Neuronal stem cell (in vitro differentiated cells): ENCODE measurements around the gene PLCE1.

Experiments used
- DNase-seq: peaks from one replicate; pipeline ENCODE4 v3.0.0-alpha.2; 2013; ENCODE audit warnings: low spot score
- H2AFZ ChIP-seq: one replicate; pipeline ENCODE4 v1.6.1; 2013; ENCODE audit warnings: mild to moderate bottlenecking, low read length, inconsistent platforms
- H2AK5ac ChIP-seq: 2 replicates; pipeline ENCODE4 v1.6.1; 2013; ENCODE audit warnings: low read depth, mild to moderate bottlenecking, inconsistent platforms, low read length, moderate library complexity, mixed read lengths
- H2BK120ac ChIP-seq: 2 replicates; pipeline ENCODE4 v1.6.1; 2013; ENCODE audit warnings: low read depth, mild to moderate bottlenecking, inconsistent platforms, low read length, moderate library complexity, mixed read lengths
- H2BK12ac ChIP-seq: one replicate; pipeline ENCODE4 v1.6.1; 2013; ENCODE audit warnings: low read length, inconsistent platforms
- H2BK15ac ChIP-seq: 2 replicates; pipeline ENCODE4 v1.6.1; 2013; ENCODE audit warnings: mild to moderate bottlenecking, low read length, inconsistent platforms, mixed read lengths
- H2BK5ac ChIP-seq: one replicate; pipeline ENCODE4 v1.6.1; 2013; ENCODE audit warnings: inconsistent platforms, mild to moderate bottlenecking, low read length, moderate library complexity
- H3K14ac ChIP-seq: one replicate; pipeline ENCODE4 v1.6.1; 2013; ENCODE audit warnings: low read length, inconsistent platforms
- H3K18ac ChIP-seq: 2 replicates; pipeline ENCODE4 v1.6.1; 2013; ENCODE audit warnings: low read length, inconsistent platforms
- H3K23ac ChIP-seq: 2 replicates; pipeline ENCODE4 v1.6.1; 2013; ENCODE audit warnings: low read depth, mild to moderate bottlenecking, mixed read lengths, low read length, inconsistent platforms; ENCODE audit not compliant: poor library complexity
- H3K27ac ChIP-seq: replicated peaks from 3 replicates; pipeline ENCODE4 v1.5.1; 2013; ENCODE audit warnings: low read length, inconsistent platforms
- H3K27me3 ChIP-seq, 3 experiments: 2 replicates each; pipeline ENCODE4 v1.6.1; 2013; ENCODE audit warnings: low read length in 3 of 3, mild to moderate bottlenecking in 2 of 3, inconsistent platforms in 1 of 3, low read depth in 1 of 3, mixed read lengths in 1 of 3, moderate library complexity in 1 of 3; ENCODE audit not compliant: control insufficient read depth in 3 of 3, insufficient read depth in 3 of 3
- H3K36me3 ChIP-seq, 2 donors: replicated peaks in 1 of 2; 2 replicates each; pipeline ENCODE4 v1.6.1; 2013; ENCODE audit warnings: low read length in 2 of 2; ENCODE audit not compliant: control insufficient read depth in 2 of 2, insufficient read depth in 2 of 2
- H3K4ac ChIP-seq: 2 replicates; pipeline ENCODE4 v1.6.1; 2013; ENCODE audit warnings: inconsistent platforms, mild to moderate bottlenecking, low read length, moderate library complexity
- H3K4me1 ChIP-seq, 2 donors: 1 replicate in 1 of 2; 2 replicates in 1 of 2; pipeline ENCODE4 v1.6.1; 2013; ENCODE audit warnings: low read length in 2 of 2, low read depth in 1 of 2; ENCODE audit not compliant: control insufficient read depth in 2 of 2, insufficient read depth in 1 of 2
- H3K4me2 ChIP-seq: one replicate; pipeline ENCODE4 v1.6.1; 2013; ENCODE audit warnings: mild to moderate bottlenecking, low read length, inconsistent platforms; ENCODE audit not compliant: insufficient read depth, poor library complexity, severe bottlenecking
- H3K4me3 ChIP-seq, 2 donors: 2 replicates each; pipeline ENCODE4 v1.5.1; 2013; ENCODE audit warnings: low read length in 2 of 2, mild to moderate bottlenecking in 2 of 2, inconsistent platforms in 1 of 2, moderate library complexity in 1 of 2
- H3K79me1 ChIP-seq: one replicate; pipeline ENCODE4 v1.6.1; 2013; ENCODE audit warnings: low read depth, mild to moderate bottlenecking, inconsistent platforms, low read length, moderate library complexity
- H3K9ac ChIP-seq: one replicate; pipeline ENCODE4 v1.6.1; 2013; ENCODE audit warnings: mild to moderate bottlenecking, low read depth, low read length, inconsistent platforms; ENCODE audit not compliant: poor library complexity
- H3K9me3 ChIP-seq, 2 donors: replicated peaks in 1 of 2; 2 replicates each; pipeline versions ENCODE3 to v1.6.1; 2013; ENCODE audit warnings: low read length in 2 of 2, mild to moderate bottlenecking in 2 of 2, inconsistent platforms in 1 of 2, low read depth in 1 of 2, mixed read lengths in 1 of 2, moderate library complexity in 1 of 2; ENCODE audit not compliant: control insufficient read depth in 2 of 2, insufficient read depth in 1 of 2
- H4K8ac ChIP-seq: one replicate; pipeline ENCODE4 v1.6.1; 2013; ENCODE audit warnings: low read depth, mild to moderate bottlenecking, inconsistent platforms, low read length, moderate library complexity
- H4K91ac ChIP-seq: one replicate; pipeline ENCODE4 v1.6.1; 2013; ENCODE audit warnings: low read length, low read depth, mild to moderate bottlenecking, inconsistent platforms; ENCODE audit not compliant: poor library complexity
- WGBS, 2 donors: extraction: QIAGEN DNeasy Blood & Tissue Kit; methylation state at CpG; one replicate each; pipeline ENCODE4 v1.1.7; 2013; ENCODE audit warnings: missing lambda C conversion rate in 2 of 2, mixed read lengths in 1 of 2; ENCODE audit not compliant: insufficient read length in 2 of 2, insufficient replicate concordance in 1 of 2; ENCODE audit errors: extremely low coverage in 2 of 2; 5-methylcytosine and 5-hydroxymethylcytosine counted together

Gene PLCE1

GRCh38 chr10:94035982-94036765 lies 42.4 kb downstream of the PLCE1 start:
- no peaks in the 10 kb centered on the region for H3K27me3 ChIP-seq
- no peak overlapping the region for H3K4ac ChIP-seq
- WGBS, 2 donors, result no CpG with 5 or more reads among the region's 3 CpGs
- no peak overlapping the region for H3K27ac ChIP-seq
- H3K9ac ChIP-seq, result no peak overlapping the region
- no peak overlapping the region for H2AK5ac ChIP-seq
- H3K9me3 ChIP-seq, result no peaks in the 10 kb centered on the region
- no peak overlapping the region for H3K14ac ChIP-seq
- no peak overlapping the region for H3K18ac ChIP-seq
- H3K79me1 ChIP-seq, result no peaks in the 10 kb centered on the region
- H4K91ac ChIP-seq, result no peak overlapping the region
- no peak overlapping the region for H4K8ac ChIP-seq
- H2BK12ac ChIP-seq, result no peak overlapping the region
- H2BK5ac ChIP-seq, result no peak overlapping the region
- peaks cover 2 to 4% of the 10 kb centered on the region in 2 donors for H3K4me1 ChIP-seq
- no peak overlapping the region for H3K4me2 ChIP-seq
- H2BK15ac ChIP-seq, result no peak overlapping the region
- no peak overlapping the region for H3K23ac ChIP-seq
- no peak overlapping the region for H3K4me3 ChIP-seq
- H3K36me3 ChIP-seq, result no peaks in the 10 kb centered on the region
- H2BK120ac ChIP-seq, result no peak overlapping the region
- no peak overlapping the region for H2AFZ ChIP-seq
- no peak for DNase-seq

DNA sequence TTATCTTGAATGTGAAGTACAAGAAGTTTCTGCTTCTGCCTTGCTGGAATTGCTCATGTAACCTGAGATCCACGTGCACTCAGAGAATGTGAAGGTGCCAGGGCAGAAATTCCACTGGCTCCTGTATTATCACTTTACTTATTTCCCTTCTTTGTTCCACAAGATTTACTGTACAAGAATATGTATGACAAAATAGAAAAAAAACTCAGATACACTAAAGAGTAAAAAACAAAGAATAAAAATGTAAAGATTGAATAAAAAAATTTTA lies 43.0 kb downstream of the PLCE1 start:
- no peaks in the 10 kb centered on the region for H3K9me3 ChIP-seq
- no peak overlapping the region for H3K27ac ChIP-seq
- H4K8ac ChIP-seq, result no peak overlapping the region
- no peaks in the 10 kb centered on the region for H3K36me3 ChIP-seq
- H3K4me2 ChIP-seq, result no peak overlapping the region
- H2BK5ac ChIP-seq, result no peak overlapping the region
- H3K9ac ChIP-seq, result no peak overlapping the region
- no peak overlapping the region for H3K14ac ChIP-seq
- no CpG with 5 or more reads among the region's 1 CpG for WGBS, 2 donors
- no peaks in the 10 kb centered on the region for H3K79me1 ChIP-seq
- no peak overlapping the region for H3K4me3 ChIP-seq
- H3K27me3 ChIP-seq, result no peaks in the 10 kb centered on the region
- peaks cover 2 to 4% of the 10 kb centered on the region in 2 donors for H3K4me1 ChIP-seq
- no peak overlapping the region for H2BK15ac ChIP-seq
- no peak overlapping the region for H3K23ac ChIP-seq
- H2AFZ ChIP-seq, result no peak overlapping the region
- H4K91ac ChIP-seq, result no peak overlapping the region
- H3K4ac ChIP-seq, result no peak overlapping the region
- H2BK12ac ChIP-seq, result no peak overlapping the region
- no peak overlapping the region for H3K18ac ChIP-seq
- no peak overlapping the region for H2AK5ac ChIP-seq
- no peak for DNase-seq
- H2BK120ac ChIP-seq, result no peak overlapping the region

DNA sequence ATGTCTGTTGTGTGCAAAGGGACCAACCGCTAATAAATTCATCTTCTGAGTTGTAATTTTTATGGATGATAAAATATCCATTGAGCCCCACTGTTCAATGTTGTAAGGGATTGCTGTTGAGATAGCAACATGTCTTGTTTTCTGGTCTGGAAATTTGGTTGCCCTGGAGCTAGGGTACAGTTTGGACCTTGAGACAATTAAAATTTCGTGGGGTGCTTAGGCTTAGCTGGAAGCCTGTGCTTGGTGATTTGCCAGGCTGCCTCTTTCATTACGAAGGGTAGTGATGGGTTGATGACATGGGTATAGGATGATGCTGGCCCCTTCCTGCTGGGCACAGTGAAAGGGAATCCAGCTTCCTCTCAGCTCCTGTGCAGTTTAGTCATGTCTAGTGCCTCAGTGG lies 43.6 kb downstream of the PLCE1 start:
- WGBS, 2 donors, result no CpG with 5 or more reads among the region's 3 CpGs
- no peak overlapping the region for H3K4me2 ChIP-seq
- no peak overlapping the region for H3K18ac ChIP-seq
- H2AK5ac ChIP-seq, result no peak overlapping the region
- peaks cover 2 to 4% of the 10 kb centered on the region in 2 donors for H3K4me1 ChIP-seq
- no peak overlapping the region for H4K8ac ChIP-seq
- H3K4ac ChIP-seq, result no peak overlapping the region
- H3K27ac ChIP-seq, result no peak overlapping the region
- H2BK15ac ChIP-seq, result no peak overlapping the region
- no peaks in the 10 kb centered on the region for H3K79me1 ChIP-seq
- no peak overlapping the region for H3K4me3 ChIP-seq
- no peak overlapping the region for H4K91ac ChIP-seq
- no peak for DNase-seq
- H2BK120ac ChIP-seq, result no peak overlapping the region
- H3K36me3 ChIP-seq, result no peaks in the 10 kb centered on the region
- no peak overlapping the region for H2BK5ac ChIP-seq
- H3K9ac ChIP-seq, result no peak overlapping the region
- H3K27me3 ChIP-seq, result no peaks in the 10 kb centered on the region
- no peak overlapping the region for H2AFZ ChIP-seq
- H3K9me3 ChIP-seq, result no peaks in the 10 kb centered on the region
- H2BK12ac ChIP-seq, result no peak overlapping the region
- no peak overlapping the region for H3K14ac ChIP-seq
- H3K23ac ChIP-seq, result no peak overlapping the region

- no peak for DNase-seq
- Histone ChIP-seq H2AFZ (no peak overlapping the region), H3K9ac (no peak overlapping the region), H2BK5ac (no peak overlapping the region), H2BK15ac (no peak overlapping the region), H3K36me3 (no peaks in the 10 kb centered on the region), H4K8ac (no peak overlapping the region), H3K4me2 (no peak overlapping the region), H3K4me3 (no peak overlapping the region), H2BK120ac (no peak overlapping the region), H3K9me3 (no peaks in the 10 kb centered on the region), H3K14ac (no peak overlapping the region), H3K79me1 (no peaks in the 10 kb centered on the region), H3K27me3 (no peaks in the 10 kb centered on the region), H3K4ac (no peak overlapping the region), H2BK12ac (no peak overlapping the region), H3K18ac (no peak overlapping the region), H2AK5ac (no peak overlapping the region), H4K91ac (no peak overlapping the region), H3K23ac (no peak overlapping the region), H3K4me1 (peaks cover 2 to 4% of the 10 kb centered on the region in 2 donors), H3K27ac (no peak overlapping the region)
- WGBS, 2 donors, result no CpG with 5 or more reads among the region's 4 CpGs
These were observed 44.3 kb downstream of the PLCE1 start for GRCh38 chr10:94038024-94038423.
